ENCODE data around the gene ATOH8.

Gene ATOH8

DNA sequence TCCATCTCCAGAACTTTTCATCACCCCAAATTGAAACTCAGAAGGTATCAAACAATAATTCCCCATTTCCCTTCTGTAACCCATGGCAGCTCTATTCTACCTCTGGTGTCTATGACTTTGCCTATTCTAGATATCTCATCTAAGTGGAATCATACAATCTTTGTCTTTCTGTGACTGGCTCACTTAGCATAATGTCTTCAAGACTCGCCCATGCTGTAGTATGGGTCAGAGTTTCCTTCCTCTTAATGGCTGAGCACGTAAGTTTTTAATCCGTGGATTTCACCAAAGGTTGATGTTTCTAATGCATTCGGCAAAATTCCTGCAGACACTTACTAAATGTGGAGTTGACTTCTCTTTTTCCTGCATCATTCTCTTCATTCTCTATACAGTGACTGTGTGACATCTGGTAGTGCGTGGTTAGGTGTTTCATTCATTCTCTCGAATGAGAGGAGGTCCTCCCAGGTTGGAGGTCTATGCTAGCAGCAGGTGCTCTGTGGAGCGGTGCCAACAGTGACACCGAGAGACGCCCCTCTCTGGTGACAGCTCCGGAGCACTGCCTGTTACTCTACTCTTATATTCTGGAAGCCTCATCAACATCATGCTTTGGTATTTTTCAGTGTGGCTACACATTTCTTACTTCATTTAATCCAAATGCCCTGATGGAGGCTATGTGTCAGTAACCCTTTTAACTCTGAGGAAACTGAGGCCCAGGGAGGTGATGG is 50.1 kb downstream of the ATOH8 start:
- TF ChIP-seq, protein P1, sequence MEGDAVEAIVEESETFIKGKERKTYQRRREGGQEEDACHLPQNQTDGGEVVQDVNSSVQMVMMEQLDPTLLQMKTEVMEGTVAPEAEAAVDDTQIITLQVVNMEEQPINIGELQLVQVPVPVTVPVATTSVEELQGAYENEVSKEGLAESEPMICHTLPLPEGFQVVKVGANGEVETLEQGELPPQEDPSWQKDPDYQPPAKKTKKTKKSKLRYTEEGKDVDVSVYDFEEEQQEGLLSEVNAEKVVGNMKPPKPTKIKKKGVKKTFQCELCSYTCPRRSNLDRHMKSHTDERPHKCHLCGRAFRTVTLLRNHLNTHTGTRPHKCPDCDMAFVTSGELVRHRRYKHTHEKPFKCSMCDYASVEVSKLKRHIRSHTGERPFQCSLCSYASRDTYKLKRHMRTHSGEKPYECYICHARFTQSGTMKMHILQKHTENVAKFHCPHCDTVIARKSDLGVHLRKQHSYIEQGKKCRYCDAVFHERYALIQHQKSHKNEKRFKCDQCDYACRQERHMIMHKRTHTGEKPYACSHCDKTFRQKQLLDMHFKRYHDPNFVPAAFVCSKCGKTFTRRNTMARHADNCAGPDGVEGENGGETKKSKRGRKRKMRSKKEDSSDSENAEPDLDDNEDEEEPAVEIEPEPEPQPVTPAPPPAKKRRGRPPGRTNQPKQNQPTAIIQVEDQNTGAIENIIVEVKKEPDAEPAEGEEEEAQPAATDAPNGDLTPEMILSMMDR (IDR thresholded peaks at IDR 0.05; ENCODE audit: low read depth, low read length), result no peak
- in situ Hi-C loops (cut with HindIII; ENCODE audit: low sequenced_read_pairs), result no loop called here

DNA sequence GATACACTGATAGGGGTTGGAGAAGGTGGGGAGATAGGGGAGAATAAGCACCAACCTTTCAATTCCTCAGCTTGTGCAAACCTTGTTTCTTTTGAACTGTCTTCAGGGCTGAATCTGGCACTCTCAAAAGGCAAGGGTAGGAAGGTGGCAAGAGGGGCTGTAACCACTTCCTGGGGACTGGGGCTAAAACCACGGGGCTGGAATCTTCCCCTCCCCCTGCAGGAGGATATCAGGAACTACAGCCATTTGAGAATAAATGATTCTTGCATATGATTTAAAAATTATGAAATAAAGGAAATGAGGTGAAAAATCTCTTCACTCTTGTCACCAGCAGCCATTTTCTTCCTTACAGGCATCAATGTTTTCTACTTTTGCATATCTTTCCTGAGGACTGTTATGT is 50.8 kb downstream of the ATOH8 start:
- no peak overlapping the region for H3K4me3 ChIP-seq (ENCODE audit: low read depth, low read length)
- TF ChIP-seq, protein P1 (IDR thresholded peaks at IDR 0.05; ENCODE audit: low read depth, low read length), result peak; percentile 62
- no peak for DNase-seq (ENCODE audit: low read depth, low spot score)
- in situ Hi-C loops (cut with HindIII; ENCODE audit: low sequenced_read_pairs), result no loop called here

More for the DNA sequence above, 50.1 kb downstream of the ATOH8 start:
- no peak for DNase-seq (ENCODE audit: low read depth, low spot score)
- H3K4me3 ChIP-seq (ENCODE audit: low read depth, low read length), result no peak overlapping the region

GRCh38 chr2:85806358-85807118 is 52.7 kb downstream of the ATOH8 start:
- no peak overlapping the region for H3K4me3 ChIP-seq (ENCODE audit: low read depth, low read length)
- in situ Hi-C loops (cut with HindIII; ENCODE audit: low sequenced_read_pairs), result no loop called here
- DNase-seq (ENCODE audit: low read depth, low spot score), result no peak
- TF ChIP-seq, protein P1 (IDR thresholded peaks at IDR 0.05; ENCODE audit: low read depth, low read length), result no peak

DNA sequence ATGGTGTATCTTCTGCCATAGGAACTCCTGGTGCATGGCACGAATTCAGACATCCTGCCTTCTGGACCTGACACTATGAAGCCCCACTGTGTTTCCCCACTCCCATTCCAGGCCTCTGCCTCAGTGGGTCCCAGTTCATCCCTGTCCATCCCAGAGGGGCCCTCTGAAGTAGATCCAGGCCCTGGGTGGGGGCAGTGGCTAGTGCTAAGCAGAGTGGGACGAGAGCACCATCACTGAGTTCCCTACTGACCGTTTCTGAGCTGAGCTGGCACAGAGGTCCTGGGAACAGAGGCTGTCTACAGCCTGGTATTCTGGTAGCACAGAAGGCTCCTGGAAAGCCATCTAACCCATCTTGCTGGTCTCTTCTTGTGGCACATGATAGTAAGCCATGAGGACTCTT is 54.0 kb downstream of the ATOH8 start:
- TF ChIP-seq, protein P1 (IDR thresholded peaks at IDR 0.05; ENCODE audit: low read depth, low read length), result no peak
- H3K4me3 ChIP-seq (ENCODE audit: low read depth, low read length), result no peak overlapping the region
- DNase-seq (ENCODE audit: low read depth, low spot score), result no peak
- in situ Hi-C loops (cut with HindIII; ENCODE audit: low sequenced_read_pairs), result no loop called here

GRCh38 chr2:85810371-85811179 is 56.8 kb downstream of the ATOH8 start:
- H3K4me3 ChIP-seq (ENCODE audit: low read depth, low read length), result no peak overlapping the region
- TF ChIP-seq, protein P1 (IDR thresholded peaks at IDR 0.05; ENCODE audit: low read depth, low read length), result no peak
- in situ Hi-C loops (cut with HindIII; ENCODE audit: low sequenced_read_pairs), result no loop called here
- DNase-seq (ENCODE audit: low read depth, low spot score), result no peak
